Fibroblast of gingiva (primary cell): ENCODE results near the gene NKX3-2.

Experiments used
- DNase-seq: peaks from one replicate; pipeline ENCODE4 v3.0.0-alpha.2; 2011; ENCODE audit warnings: low read depth

NKX3-2 gene

DNA sequence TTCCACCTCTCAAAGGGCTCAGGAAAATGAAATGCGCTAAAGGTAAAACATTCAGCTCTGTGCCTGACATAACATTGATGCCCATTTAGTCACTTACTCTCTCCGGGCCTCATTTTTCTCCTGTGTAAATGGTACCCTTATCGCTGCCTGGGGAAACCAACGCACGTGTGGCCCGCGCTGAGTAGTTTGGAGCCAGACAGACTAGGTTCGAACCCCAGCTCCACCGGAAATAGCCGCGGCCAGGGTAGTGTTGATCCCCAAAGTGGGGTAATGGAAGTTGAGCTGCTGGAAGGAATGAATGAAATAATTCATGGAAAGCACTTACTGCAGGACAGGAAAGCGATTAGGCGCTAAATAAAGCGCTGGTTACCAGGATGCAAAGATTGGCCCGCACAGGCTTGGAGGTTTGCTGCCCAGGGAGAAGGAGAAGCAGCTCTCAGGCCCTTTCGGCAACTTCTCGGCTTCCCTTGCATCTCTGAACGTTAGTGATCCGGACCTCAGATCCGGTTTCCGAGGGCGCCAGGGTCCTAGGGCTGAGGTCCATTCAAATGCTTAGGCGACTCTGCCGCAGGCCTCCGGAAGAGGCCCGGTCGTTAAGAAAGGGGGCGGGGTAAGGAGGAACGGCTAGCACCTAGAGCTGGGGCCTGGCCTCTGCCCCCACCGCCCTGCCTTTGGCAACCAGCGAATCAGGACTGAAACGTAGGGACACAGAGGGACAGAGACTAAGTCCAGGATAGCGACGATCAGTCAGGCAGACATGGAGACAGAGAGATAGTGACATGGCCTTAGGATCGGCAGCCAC is 13.3 kb downstream of the NKX3-2 start:
- no peak for DNase-seq

DNA sequence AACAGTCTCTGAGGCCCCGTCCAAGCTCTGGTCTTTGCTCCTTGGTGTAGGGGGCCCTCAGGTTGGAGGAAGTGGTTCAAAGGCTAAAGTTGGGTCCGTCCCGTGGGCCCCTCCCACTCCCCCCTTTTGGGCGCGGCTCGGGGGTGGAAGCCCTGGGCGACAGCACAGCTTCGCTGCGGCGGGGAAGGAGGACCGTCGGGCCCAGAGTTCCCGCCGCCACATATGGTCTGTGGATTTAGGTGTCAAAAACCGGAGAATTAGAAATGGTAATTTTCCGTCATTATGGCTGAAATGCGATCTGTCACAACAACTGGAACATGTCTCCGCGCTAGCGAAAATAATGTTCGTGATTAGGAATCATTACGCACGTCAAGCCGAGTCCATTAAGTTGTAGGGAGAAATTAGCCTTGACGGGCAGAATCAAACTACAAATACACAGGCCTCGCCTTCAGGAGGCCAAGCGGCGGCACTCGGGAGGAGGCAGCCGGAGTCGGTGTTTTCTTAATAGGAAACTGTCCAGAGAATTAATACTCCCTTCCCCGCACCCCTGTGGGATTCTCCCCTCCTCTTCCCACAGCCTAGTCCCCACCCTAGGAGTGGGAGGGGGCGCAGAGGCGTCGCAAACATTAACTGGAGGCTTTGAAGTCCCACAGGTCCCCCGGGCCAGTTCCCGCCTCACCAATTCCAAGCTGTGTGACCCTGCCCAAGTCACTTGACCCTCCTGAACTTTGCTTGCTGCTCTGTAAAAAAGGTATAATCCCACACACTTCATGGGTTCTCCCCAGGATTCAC is 15.0 kb downstream of the NKX3-2 start:
- no peak for DNase-seq

DNA sequence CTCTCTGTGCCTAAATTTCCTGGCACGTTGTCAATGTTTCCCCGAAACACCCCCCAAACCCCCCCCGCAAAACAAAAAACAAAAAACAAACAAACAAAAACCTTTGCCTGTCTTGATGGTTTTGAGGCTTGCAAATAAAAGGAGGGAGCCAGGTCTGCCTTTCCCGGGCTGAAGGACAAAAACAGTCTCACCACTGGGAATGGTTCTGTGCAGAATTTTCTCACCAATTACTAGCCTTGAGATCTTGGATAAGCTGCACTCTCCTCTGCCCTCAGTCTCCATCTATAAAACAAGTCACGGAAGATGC is 15.5 kb downstream of the NKX3-2 start:
- no peak for DNase-seq

DNA sequence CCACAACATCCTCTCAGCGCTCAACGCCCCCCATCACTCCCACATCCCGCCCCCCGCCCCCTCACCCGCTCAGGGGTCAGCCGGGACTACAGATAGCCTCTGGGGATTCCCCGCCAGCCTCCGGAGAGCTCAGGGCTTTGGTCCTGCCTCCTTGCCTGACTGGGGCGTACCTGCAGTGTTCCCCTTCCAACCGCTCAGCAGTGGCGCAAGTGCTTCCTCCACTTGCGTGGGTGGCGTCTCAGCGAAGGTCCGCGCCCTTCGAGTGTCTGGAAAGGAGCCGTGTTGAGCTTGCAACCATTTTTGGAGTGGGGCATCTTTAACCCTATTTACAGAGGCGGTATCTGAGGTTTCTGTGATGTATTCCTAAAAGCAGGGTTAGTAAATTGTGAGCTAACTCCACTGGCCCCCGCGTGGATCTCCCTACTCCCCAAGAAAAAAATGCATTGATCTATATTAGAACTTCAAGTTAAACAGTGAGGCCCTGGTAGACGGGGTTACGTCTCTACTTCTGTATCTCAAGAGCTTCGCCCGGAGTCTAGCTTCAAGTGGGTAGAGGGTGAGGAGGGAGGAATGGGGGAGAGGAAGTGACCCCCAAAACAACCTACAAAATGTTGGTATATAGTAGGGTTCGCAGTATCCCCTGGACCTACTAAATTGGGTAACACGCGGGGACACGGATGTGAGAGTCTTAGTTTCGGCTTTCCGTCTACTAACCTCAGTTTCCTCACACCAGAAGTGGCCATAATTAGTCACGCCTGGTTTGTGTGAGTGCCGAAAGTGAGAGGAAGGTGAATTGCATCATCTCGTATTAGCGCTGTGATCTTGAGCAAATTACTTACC is 16.1 kb downstream of the NKX3-2 start:
- no peak for DNase-seq

DNA sequence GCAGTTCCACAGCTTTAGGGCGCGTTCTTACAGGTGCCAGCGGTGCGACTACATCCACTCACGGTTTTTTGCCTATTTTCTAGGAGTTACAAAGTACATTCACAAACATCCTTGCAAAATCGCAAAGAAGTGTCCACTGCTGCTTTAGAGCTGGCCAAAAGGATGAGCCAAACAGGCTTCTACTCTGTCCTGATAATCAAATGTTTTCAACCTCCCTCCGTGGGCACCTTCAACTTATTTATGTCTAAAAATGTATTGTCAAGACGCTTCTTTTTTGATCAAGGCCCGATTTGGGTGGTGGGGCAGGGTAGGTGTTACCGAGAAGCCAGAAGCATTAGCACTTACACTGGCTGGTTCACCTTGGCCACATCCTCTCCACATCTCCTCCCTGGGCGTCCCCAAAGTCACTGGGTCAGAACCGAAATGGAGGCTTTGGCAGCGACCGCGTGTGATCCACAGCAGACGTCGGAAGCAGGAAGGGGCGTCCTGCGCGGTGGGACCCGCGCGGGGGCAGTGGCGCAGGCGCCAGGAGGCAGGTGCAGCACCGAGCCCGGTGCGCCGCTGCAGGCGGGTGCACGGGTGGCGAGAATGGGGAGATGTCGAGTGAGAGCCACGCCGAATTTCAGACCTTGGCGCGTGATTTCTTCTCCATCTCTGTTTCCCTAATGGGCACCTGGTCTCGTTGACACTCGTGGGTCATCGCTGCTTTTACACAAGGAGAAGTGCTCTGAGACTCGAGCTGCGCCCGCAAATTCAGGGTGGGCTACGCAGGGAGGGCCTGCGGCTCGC is 16.9 kb downstream of the NKX3-2 start:
- DNase-seq: no peak

DNA sequence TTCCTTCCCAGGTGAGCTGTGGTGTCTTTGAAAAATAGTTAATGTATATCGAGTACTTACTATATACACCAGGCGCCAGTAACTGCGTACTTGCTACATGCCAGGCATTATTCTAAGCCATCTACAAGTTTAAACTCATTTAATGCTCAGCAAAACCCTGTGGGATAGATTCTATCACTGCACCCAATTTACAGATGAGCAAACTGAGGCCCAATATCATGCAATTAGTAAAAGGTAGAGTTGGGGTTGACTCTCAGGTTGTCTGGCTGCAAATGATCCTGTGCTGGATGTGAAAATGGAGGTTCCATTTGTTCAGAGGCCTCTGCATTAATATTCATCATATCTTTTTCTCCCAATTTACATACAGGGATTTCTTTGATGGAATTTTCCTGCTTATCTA is 17.6 kb downstream of the NKX3-2 start:
- no peak for DNase-seq

DNA sequence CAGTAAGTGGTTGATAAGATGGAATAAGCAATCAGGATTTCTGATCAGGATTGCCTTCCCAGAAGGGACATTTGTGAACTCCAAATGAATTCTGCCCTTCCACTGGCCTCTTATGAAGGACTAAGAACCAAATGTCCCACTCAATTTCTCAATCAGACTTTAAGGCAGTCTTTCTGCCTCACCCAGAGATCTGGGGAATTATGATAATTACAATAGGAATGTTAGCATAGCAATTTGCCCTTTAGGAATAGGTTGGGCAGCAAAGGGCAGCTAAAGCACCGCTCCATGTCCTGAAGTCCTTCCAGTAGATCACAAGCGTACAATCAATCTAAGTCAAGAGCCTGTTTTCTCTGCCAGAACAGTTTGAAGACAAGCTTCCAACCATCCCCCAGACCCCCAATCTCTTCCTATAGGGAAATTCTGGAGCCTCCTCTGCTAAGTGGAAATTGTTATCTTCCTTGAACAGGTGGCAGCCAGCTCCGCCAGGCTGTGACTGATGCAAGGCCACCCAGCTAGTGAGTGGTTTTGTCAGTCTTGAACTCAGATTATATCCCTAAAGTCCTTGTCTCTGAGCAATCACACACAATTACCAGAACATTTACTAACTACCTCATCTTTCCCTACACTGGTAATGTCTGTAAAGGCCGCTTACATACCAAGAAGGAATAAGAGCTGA is 18.6 kb downstream of the NKX3-2 start:
- no peak for DNase-seq

DNA sequence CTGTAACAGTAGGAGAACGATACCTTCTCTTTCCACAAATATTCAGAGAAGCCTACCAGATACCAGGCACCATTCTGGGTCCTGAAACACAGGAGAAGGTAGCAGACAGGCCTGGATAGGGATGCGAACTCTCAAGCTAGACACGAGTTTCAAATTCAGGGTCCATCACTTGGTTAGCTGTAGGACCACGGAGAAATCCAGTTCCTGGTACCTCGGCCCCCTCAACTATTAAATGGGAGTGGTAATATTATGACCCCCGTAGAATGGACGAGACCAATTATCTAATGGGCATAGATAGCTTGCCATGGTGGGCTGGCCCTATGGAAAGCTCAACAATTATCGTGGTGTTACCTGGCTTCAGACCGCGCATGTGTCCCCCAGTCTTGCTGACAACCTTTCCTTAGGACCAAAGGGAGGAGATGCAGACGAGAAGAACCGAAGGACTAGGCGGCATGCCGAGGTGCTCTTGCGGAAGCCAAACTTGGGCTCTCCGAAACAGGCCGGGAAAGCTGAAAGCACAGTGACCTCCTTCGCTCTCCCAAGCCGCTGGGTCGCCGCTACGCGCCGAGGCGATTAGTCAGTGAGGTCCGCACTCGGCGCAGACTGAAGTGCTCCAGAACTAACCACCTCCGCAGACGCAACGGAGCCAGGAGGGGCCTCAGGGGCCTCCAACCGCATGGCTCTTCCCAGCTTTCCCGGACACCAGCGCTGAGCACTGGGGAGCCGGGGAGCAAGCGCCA is 19.6 kb downstream of the NKX3-2 start:
- no peak for DNase-seq

DNA sequence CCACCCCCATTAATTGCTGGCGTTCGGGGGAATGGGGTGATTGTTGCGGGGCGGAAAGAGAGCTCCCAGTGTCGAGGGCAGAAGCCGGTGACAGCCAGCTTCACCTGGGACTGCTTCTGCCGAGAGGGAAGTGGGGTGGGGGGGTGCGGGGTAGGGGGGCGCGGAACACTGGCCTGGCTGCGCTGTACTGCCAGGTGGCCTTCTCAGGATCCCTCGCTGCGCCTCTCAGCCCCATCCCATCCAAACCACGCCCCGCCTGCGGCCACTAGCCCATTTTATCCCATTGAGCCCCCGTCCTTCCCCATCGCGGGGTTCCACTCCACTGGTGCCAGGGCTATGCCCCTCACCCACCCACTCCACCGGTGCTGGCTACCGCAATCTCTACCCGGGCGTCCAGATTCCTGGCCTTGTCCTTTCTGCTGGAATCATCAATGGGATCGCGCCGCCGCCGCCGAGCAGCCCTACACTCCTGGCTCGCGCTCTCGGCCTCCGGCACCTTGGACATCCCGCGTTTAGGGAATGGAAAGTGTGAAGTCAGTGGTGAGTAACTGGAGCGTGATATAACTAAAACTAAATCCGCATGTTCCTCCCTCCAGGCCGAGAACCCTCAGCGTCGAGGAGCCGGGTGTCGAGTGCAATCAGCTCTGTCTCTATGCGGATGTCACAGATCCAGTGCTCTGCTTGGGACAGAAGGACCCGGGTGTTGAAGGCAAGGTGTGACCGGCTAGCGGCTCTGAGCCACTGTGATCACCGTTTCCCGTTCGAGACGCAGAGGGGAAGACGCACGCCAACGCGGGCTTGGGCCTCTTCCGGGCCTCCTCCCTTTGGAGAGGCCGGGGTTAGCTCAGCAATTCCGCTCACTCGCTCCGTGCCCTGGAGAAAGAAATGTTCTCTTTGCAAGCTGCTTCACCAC is 20.5 kb downstream of the NKX3-2 start:
- no peak for DNase-seq

DNA sequence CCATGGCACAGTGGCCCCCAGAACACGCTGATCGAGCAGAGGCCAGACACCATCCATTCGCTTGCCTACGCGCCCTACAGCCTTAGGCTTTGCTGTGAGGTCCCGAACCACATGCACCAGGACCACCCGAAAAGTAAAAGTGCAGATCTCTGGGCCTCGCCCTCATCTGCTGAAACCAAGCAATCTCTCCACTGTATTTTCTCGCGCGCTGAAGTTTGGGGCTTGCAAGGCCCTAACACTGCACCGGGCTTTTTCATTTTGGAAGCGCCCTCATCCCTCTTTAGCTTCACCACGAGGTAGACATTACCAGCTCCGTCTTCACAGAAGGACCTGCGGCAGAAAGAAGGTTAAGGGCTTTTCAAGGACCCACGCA is 21.2 kb downstream of the NKX3-2 start:
- no peak for DNase-seq

DNA sequence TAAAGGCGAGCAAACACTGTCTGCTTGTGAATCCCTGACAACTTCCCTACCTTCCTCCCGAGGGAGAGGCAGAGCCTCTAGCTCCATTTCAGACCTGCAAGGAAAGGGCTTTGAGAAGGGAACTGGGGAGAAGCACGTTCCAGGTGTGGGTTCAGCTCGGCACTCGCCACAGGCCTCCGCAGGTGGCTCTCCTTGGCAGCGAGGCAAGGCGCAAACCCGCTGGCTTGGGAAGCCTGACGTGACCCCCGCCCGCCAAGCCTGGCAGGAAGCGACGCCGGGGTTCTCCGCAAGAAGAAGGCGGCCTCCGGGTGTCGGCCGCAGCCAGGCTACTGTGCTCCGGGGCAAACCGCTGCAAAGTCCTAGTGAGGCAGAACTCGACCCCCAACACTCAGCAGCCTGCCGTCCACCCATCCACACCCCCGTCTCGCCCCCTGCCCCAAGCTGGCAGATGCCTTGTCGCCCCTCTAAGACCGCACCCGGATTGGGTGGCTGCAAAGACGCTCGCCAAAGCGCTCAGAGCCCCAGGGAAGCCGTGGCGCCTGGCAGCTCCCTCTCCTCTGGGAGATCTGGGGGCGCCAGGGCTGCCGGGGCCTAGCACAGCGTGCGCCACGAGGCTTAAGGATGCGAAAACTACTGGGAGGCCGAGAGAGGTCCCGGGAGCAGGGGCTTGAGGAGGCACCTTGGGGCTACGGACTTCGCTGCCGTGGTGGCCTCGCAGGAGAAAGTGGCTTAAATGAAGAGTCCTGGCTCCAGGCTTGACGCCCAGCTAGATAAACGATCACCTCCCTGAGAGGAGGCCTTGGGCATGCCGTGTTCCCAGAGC is 21.8 kb downstream of the NKX3-2 start:
- DNase-seq: no peak

DNA sequence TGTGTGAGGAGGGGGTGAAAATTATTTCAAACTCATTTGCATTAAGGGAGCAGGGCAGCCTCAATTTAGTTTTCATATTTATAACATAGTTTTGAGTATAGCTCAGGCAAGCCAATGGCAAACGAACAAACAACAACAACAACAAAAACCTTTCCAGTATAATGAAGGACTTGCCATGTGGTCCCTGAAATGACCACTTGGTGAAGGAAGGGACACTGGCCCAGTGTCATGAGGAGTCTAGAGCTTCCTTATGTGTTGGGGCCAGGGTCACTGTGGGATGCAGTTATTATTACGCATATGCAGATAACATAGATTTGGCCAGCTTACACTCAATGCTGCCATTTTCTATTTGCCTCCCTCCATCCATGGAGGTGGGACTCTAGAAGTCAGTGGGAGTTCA is 23.3 kb downstream of the NKX3-2 start:
- no peak for DNase-seq

DNA sequence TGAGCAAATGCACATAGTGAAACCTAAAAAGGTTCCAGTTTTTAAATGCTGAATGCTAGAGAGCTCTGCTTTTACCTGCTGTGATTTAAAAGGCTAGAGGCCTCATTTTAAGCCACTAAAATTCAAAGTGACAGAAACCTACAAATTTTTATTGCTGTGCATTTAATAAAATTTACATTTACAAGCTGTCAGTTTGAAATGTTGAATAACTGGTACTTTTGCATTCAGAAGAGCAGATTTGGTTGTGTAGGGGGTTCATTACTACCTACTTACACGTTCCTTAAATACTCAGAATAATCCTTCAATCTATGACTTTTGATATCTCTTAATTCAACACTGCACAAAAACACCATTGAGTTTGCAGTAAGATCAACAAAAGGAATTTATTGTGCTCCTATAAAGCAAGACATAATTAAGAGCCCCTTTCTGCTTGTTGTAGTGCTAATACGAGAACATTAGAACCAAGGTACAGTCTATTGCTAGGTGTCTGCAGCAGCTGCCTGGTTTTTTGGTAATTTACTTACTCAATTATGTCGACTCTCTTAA is 27.9 kb downstream of the NKX3-2 start:
- DNase-seq: no peak

DNA sequence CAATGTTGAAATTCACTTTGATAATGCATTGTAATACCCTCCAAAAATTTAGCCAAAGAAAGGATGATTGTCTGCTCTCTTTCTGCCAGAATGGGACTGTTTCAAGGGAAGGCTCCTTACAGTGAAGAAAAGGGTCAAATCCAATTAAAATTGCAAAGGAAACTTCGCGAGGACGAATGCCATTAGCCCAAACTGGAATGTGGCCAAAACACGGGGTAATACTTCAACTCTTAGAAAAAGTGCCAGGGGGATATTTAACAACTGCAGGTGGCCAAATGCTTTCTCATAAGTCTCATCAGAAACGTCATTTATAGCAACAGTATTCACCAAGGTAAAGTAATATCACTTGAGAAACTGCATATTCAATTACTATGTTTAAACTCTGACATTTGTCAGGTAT is 29.0 kb downstream of the NKX3-2 start:
- DNase-seq: no peak

DNA sequence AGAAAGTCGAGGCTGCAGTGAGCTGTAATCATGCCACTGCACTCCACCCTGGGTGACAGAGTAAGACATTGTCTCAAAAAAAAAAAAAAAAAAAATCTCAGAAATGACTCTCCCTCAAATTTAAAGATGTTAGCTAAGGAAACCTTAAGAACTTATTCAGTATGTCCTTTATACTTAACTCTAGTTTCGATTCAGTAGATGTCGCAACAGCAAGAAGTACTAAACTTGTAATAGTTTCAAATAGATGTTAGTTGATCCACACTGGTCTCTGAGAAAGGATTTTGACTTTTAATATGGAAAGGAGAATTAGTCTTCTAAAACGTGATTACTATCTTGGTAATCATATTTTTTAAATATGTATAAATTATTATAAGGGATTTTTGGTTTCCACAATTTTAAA is 29.6 kb downstream of the NKX3-2 start:
- no peak for DNase-seq

DNA sequence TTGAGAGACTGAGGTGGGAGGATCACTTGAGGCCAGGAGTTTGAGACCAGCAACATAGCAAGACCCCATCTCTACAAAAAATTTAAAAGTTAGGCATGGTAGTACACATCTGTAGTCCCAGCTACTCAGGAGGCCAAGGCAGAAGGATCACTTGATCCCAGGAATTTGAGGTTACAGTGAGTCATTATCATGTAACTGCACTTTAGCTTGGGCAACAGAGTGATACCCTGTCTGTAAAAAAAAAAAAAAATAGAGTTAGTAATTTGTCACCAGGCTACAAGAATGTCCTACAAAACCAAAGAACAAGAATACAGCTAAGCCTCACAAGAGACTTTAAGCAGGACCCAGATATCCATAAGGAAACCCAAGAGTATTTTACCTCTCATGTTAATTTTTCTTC is 33.2 kb downstream of the NKX3-2 start:
- no peak for DNase-seq

DNA sequence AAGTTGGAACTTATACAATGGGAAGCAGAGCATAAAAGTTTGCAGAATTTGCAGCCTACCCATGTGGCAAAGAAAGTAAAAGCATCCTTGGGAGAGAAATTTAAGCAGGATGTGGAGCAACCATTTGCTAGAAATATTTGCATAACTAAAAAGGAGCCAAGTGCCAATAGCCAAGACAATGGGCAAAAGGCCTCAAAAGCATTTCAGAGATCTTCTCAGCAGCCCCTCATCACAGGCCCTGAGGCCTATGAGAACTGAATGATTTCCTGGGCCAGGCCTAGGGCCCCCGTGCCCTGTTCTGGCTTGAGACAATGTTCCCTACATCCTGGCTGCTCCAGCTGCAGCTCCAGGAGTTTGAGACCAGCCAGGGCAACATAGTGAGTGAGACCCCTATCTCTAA is 34.9 kb downstream of the NKX3-2 start:
- no peak for DNase-seq

DNA sequence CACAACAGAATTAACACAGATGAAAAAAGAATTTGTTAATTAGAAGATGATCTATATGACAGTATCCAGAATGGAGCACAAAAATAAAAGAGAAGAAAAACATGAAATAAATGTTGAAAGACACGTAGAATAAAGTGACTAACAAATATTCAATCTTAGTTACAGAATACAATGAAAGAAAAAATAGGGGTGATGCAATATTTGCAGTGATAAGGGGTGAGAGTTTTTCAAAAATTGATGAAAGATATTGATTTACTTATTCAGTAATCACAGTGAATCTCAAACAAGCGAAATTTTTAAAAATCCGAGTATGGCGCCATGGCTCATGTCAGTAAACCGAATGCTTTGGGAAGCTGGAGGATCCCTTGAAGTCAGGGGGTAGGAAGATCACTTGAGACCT is 39.9 kb downstream of the NKX3-2 start:
- no peak for DNase-seq

DNA sequence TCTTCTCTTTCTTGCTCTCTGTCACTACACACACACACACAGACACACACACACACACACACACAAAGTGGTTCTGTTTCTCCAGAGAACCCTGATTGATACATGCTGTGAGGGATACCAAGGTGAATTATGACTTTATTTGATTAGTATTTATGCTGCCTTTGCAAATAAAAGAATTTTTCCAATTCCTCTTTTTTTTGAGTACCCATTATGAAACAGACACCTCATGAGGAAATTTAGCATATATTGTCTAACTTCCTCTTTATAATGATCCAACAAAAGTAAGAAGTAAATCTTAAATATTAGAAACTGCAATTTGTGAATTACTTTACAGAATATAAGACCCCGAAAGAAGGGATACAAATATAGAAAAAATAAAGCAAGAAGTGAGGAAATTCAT is 45.8 kb downstream of the NKX3-2 start:
- DNase-seq: no peak
